Dendritic cell treated with granulocyte-macrophage colony-stimulating factor and Interleukin-4, amounts not matched to agents 40 ng/mL and 50 ng/mL, for 4 days (primary cell): ENCODE results near the gene VSIG2.

Experiments
- H3K27ac Mint-ChIP-seq: one replicate; pipeline ENCODE4 v1.8.0; 2022; ENCODE audit warnings: mild to moderate bottlenecking, mixed read lengths
- H3K27me3 Mint-ChIP-seq: one replicate; pipeline ENCODE4 v1.8.0; 2022; ENCODE audit warnings: mild to moderate bottlenecking, mixed read lengths
- H3K36me3 Mint-ChIP-seq: one replicate; pipeline ENCODE4 v1.8.0; 2022; ENCODE audit warnings: low read depth, mixed read lengths
- H3K4me1 Mint-ChIP-seq: one replicate; pipeline ENCODE4 v1.8.0; 2022; ENCODE audit warnings: low read depth, mixed read lengths
- H3K4me3 Mint-ChIP-seq: one replicate; pipeline ENCODE4 v1.8.0; 2022; ENCODE audit warnings: mild to moderate bottlenecking, moderate library complexity, mixed read lengths
- H3K9me3 Mint-ChIP-seq: one replicate; pipeline ENCODE4 v1.8.0; 2022; ENCODE audit warnings: mixed read lengths
- intact Hi-C: fragments of 100-400 bp; cut with micrococcal nuclease; formaldehyde crosslinking; loops from one replicate; pipeline ENCODE4 v1.15.0; 2022

VSIG2 gene

GRCh38 chr11:124751741-124752470 is at the start of gene VSIG2:
Gene VSIG2, minus strand, starts transcription at chr11:124752255. Its CDS starts 118 bp downstream, at chr11:124752137.
- Mint-ChIP-seq H3K4me1 (peaks cover 76% of the 10 kb centered on the region), H3K9me3 (no peaks in the 10 kb centered on the region), H3K27me3 (peaks cover 16% of the 10 kb centered on the region), H3K4me3 (no peak within 1 kb of the TSS), H3K36me3 (no peaks in the 10 kb centered on the region), H3K27ac (peak within 1 kb of the TSS; percentile 83)
- intact Hi-C loops = no loop called here

GRCh38 chr11:124801014-124801413 is 49.0 kb upstream of the VSIG2 start:
- Mint-ChIP-seq H3K27ac (peak overlapping the region; percentile 94), H3K9me3 (no peaks in the 10 kb centered on the region), H3K4me3 (peak overlapping the region; percentile 93), H3K4me1 (peaks cover 16% of the 10 kb centered on the region), H3K36me3 (peaks cover 13% of the 10 kb centered on the region), H3K27me3 (peaks cover 34% of the 10 kb centered on the region)
- intact Hi-C loops = no loop called here

GRCh38 chr11:124800226-124800929 is 48.3 kb upstream of the VSIG2 start, which contains the start of gene MSANTD2:
Gene MSANTD2, minus strand, starts transcription at chr11:124800406. Its CDS starts 26 bp downstream, at chr11:124800380.
- H3K9me3 Mint-ChIP-seq = no peaks in the 10 kb centered on the region

GRCh38 chr11:124799348-124800225 is 47.5 kb upstream of the VSIG2 start:
- Mint-ChIP-seq H3K27me3 (peaks cover 24% of the 10 kb centered on the region), H3K9me3 (no peaks in the 10 kb centered on the region), H3K4me1 (peaks cover 16% of the 10 kb centered on the region), H3K27ac (peak overlapping the region; percentile 94), H3K36me3 (peaks cover 13% of the 10 kb centered on the region), H3K4me3 (peak overlapping the region; percentile 93)
- intact Hi-C loops = loop anchor here (1.0 to 5.0 kb wide), 2 partner anchors 37 to 126 kb away; partner anchors contain the start of genes ESAM, SIAE and SPA17

More at GRCh38 chr11:124800226-124800929, 48.3 kb upstream of the VSIG2 start, which contains the start of gene MSANTD2:
- Mint-ChIP-seq H3K4me3 (peak within 1 kb of the TSS; percentile 93), H3K27me3 (peaks cover 28% of the 10 kb centered on the region), H3K27ac (peak within 1 kb of the TSS; percentile 94), H3K36me3 (peaks cover 13% of the 10 kb centered on the region), H3K4me1 (peaks cover 16% of the 10 kb centered on the region)
- intact Hi-C loops = loop anchor here (1.0 kb wide), 1 partner anchor 127 kb away; the partner anchor contains the start of genes SIAE and SPA17

GRCh38 chr11:124798991-124799347 is 46.9 kb upstream of the VSIG2 start:
- Mint-ChIP-seq H3K36me3 (peaks cover 13% of the 10 kb centered on the region), H3K27ac (peak overlapping the region; percentile 94), H3K4me1 (peaks cover 16% of the 10 kb centered on the region), H3K27me3 (peaks cover 20% of the 10 kb centered on the region), H3K9me3 (no peaks in the 10 kb centered on the region), H3K4me3 (peak overlapping the region; percentile 93)
- intact Hi-C loops = loop anchor here (5.0 kb wide), 1 partner anchor 37 kb away; the partner anchor contains the start of gene ESAM

GRCh38 chr11:124796312-124796711 is 44.3 kb upstream of the VSIG2 start:
- intact Hi-C loops = loop anchor here (5.0 kb wide), 1 partner anchor 34 kb away; the partner anchor contains the start of gene ESAM
- H3K4me1 Mint-ChIP-seq = peaks cover 25% of the 10 kb centered on the region

GRCh38 chr11:124793466-124794278 is 41.6 kb upstream of the VSIG2 start:
- no peaks in the 10 kb centered on the region for H3K9me3 Mint-ChIP-seq
- intact Hi-C loops = loop anchor here (1.0 kb wide), 1 partner anchor 124 kb away; no protein-coding TSS in a partner anchor
- H3K27me3 Mint-ChIP-seq = peaks cover 2% of the 10 kb centered on the region
- peaks cover 16% of the 10 kb centered on the region for H3K4me1 Mint-ChIP-seq
- no peak overlapping the region for H3K4me3 Mint-ChIP-seq
- H3K27ac Mint-ChIP-seq = no peak overlapping the region
- H3K36me3 Mint-ChIP-seq = peaks cover 5% of the 10 kb centered on the region

More at GRCh38 chr11:124796312-124796711, 44.3 kb upstream of the VSIG2 start:
- H3K27ac Mint-ChIP-seq = no peak overlapping the region
- peaks cover 8% of the 10 kb centered on the region for H3K27me3 Mint-ChIP-seq
- H3K9me3 Mint-ChIP-seq = no peaks in the 10 kb centered on the region
- no peak overlapping the region for H3K4me3 Mint-ChIP-seq
- peaks cover 17% of the 10 kb centered on the region for H3K36me3 Mint-ChIP-seq

GRCh38 chr11:124791626-124792341 is 39.7 kb upstream of the VSIG2 start:
- intact Hi-C loops = no loop called here
- no peak overlapping the region for H3K27ac Mint-ChIP-seq
- no peaks in the 10 kb centered on the region for H3K27me3 Mint-ChIP-seq
- H3K9me3 Mint-ChIP-seq = no peaks in the 10 kb centered on the region
- H3K36me3 Mint-ChIP-seq = peaks cover 5% of the 10 kb centered on the region
- H3K4me3 Mint-ChIP-seq = no peak overlapping the region
- peaks cover 9% of the 10 kb centered on the region for H3K4me1 Mint-ChIP-seq

- Mint-ChIP-seq H3K4me3 (no peak overlapping the region), H3K27me3 (no peaks in the 10 kb centered on the region), H3K36me3 (peaks cover 5% of the 10 kb centered on the region), H3K4me1 (peaks cover 9% of the 10 kb centered on the region), H3K27ac (no peak overlapping the region), H3K9me3 (no peaks in the 10 kb centered on the region)
- intact Hi-C loops = no loop called here
Observed at GRCh38 chr11:124788521-124788920, 36.5 kb upstream of the VSIG2 start.

GRCh38 chr11:124784051-124784450 is 32.0 kb upstream of the VSIG2 start:
- Mint-ChIP-seq H3K27ac (no peak overlapping the region), H3K4me3 (no peak overlapping the region), H3K36me3 (peaks cover 7% of the 10 kb centered on the region), H3K9me3 (no peaks in the 10 kb centered on the region), H3K27me3 (no peaks in the 10 kb centered on the region), H3K4me1 (no peaks in the 10 kb centered on the region)
- intact Hi-C loops = no loop called here

GRCh38 chr11:124783002-124783401 is 30.9 kb upstream of the VSIG2 start:
- H3K27me3 Mint-ChIP-seq = no peaks in the 10 kb centered on the region
- H3K27ac Mint-ChIP-seq = no peak overlapping the region
- peaks cover 15% of the 10 kb centered on the region for H3K36me3 Mint-ChIP-seq
- intact Hi-C loops = no loop called here
- no peaks in the 10 kb centered on the region for H3K9me3 Mint-ChIP-seq
- H3K4me1 Mint-ChIP-seq = peaks cover under 1% of the 10 kb centered on the region
- H3K4me3 Mint-ChIP-seq = no peak overlapping the region

- Mint-ChIP-seq H3K4me1 (peaks cover 28% of the 10 kb centered on the region), H3K9me3 (no peaks in the 10 kb centered on the region), H3K4me3 (no peak overlapping the region)
Observed at GRCh38 chr11:124779568-124779967, 27.5 kb upstream of the VSIG2 start.

More at GRCh38 chr11:124779568-124779967, 27.5 kb upstream of the VSIG2 start:
- no peaks in the 10 kb centered on the region for H3K27me3 Mint-ChIP-seq
- H3K27ac Mint-ChIP-seq = no peak overlapping the region
- intact Hi-C loops = no loop called here
- peaks cover 23% of the 10 kb centered on the region for H3K36me3 Mint-ChIP-seq
